ENCODE measurements around the gene CNGA2. TPM values are rescaled to one million over a fixed set of nuclear protein-coding genes. Genes with fewer than 3 reads are reported as not detected.
A peak's percentile ranks its signal among the peaks of the same experiment; 100 is the strongest.

CNGA2 gene
- total RNA-seq, 1 donor from 2014 or later: not detected

GRCh38 chrX:151711154-151711553 lies 23.4 kb upstream of the CNGA2 start:
- no peaks in the 10 kb centered on the region for H3K9me3 Mint-ChIP-seq

GRCh38 chrX:151711787-151712186 lies 22.8 kb upstream of the CNGA2 start:
- Mint-ChIP-seq H3K27me3 (peaks cover 5% of the 10 kb centered on the region), H3K4me3 (no peak overlapping the region), H3K36me3 (no peaks in the 10 kb centered on the region), H3K27ac (no peak overlapping the region), H3K9me3 (no peaks in the 10 kb centered on the region), H3K4me1 (ENCODE audit: unreplicated experiment) (no peaks in the 10 kb centered on the region)
- TF ChIP-seq CTCF (conservative IDR thresholded peaks at IDR 0.05): no peak
- no peak for DNase-seq (ENCODE audit: extremely low spot score, unreplicated experiment)

More at GRCh38 chrX:151711154-151711553, 23.4 kb upstream of the CNGA2 start:
- Mint-ChIP-seq H3K36me3 (no peaks in the 10 kb centered on the region), H3K27me3 (no peaks in the 10 kb centered on the region), H3K27ac (no peak overlapping the region), H3K4me1 (ENCODE audit: unreplicated experiment) (no peaks in the 10 kb centered on the region), H3K4me3 (no peak overlapping the region)
- DNase-seq (ENCODE audit: extremely low spot score, unreplicated experiment): no peak
- no peak for TF ChIP-seq CTCF (conservative IDR thresholded peaks at IDR 0.05)

GRCh38 chrX:151712253-151712652 lies 22.3 kb upstream of the CNGA2 start:
- no peak for DNase-seq (ENCODE audit: extremely low spot score, unreplicated experiment)
- Mint-ChIP-seq H3K4me3 (no peak overlapping the region), H3K9me3 (no peaks in the 10 kb centered on the region), H3K4me1 (ENCODE audit: unreplicated experiment) (no peaks in the 10 kb centered on the region), H3K27ac (no peak overlapping the region), H3K36me3 (no peaks in the 10 kb centered on the region), H3K27me3 (peaks cover 5% of the 10 kb centered on the region)
- no peak for TF ChIP-seq CTCF (conservative IDR thresholded peaks at IDR 0.05)

GRCh38 chrX:151713849-151714248 lies 20.7 kb upstream of the CNGA2 start:
- peak; percentile 58 for TF ChIP-seq CTCF (conservative IDR thresholded peaks at IDR 0.05)
- Mint-ChIP-seq H3K9me3 (no peaks in the 10 kb centered on the region), H3K27me3 (peaks cover 5% of the 10 kb centered on the region), H3K4me3 (no peak overlapping the region), H3K27ac (no peak overlapping the region), H3K36me3 (no peaks in the 10 kb centered on the region), H3K4me1 (ENCODE audit: unreplicated experiment) (no peaks in the 10 kb centered on the region)
- DNase-seq (ENCODE audit: extremely low spot score, unreplicated experiment): no peak

GRCh38 chrX:151714362-151714761 lies 20.2 kb upstream of the CNGA2 start:
- H3K36me3 Mint-ChIP-seq: no peaks in the 10 kb centered on the region
- H3K4me1 Mint-ChIP-seq (ENCODE audit: unreplicated experiment): no peaks in the 10 kb centered on the region
- H3K4me3 Mint-ChIP-seq: no peak overlapping the region
- H3K9me3 Mint-ChIP-seq: no peaks in the 10 kb centered on the region
- no peak for DNase-seq (ENCODE audit: extremely low spot score, unreplicated experiment)
- H3K27me3 Mint-ChIP-seq: peaks cover 5% of the 10 kb centered on the region
- no peak overlapping the region for H3K27ac Mint-ChIP-seq
- TF ChIP-seq CTCF (conservative IDR thresholded peaks at IDR 0.05): no peak

- no peaks in the 10 kb centered on the region for H3K4me1 Mint-ChIP-seq (ENCODE audit: unreplicated experiment)
- H3K36me3 Mint-ChIP-seq: no peaks in the 10 kb centered on the region
- DNase-seq (ENCODE audit: extremely low spot score, unreplicated experiment): no peak
- no peak for TF ChIP-seq CTCF (conservative IDR thresholded peaks at IDR 0.05)
- no peaks in the 10 kb centered on the region for H3K9me3 Mint-ChIP-seq
- peaks cover 5% of the 10 kb centered on the region for H3K27me3 Mint-ChIP-seq
- no peak within 1 kb of the TSS for H3K4me3 Mint-ChIP-seq
- H3K27ac Mint-ChIP-seq: no peak within 1 kb of the TSS
Observed at GRCh38 chrX:151715752-151716151, 18.8 kb upstream of the CNGA2 start, which contains the start of gene FATE1. TSS of gene FATE1 (plus strand) at chrX:151716035. CDS start at chrX:151716120, 85 bp downstream.

Data from type B pancreatic cell (in vitro differentiated cells).